ENCODE results near the gene FBXW11.
"Not testable (repeated sequence)": the region's sequence is repeated elsewhere in the genome, so short reads cannot be mapped to it uniquely, and the experiment has no call there.

Gene FBXW11

GRCh38 chr5:171952021-171952420 lies 54.4 kb downstream of the FBXW11 start:
- no peak for DNase-seq

GRCh38 chr5:171951218-171951617 lies 55.2 kb downstream of the FBXW11 start:
- no peak for DNase-seq

GRCh38 chr5:171946000-171946781 lies 60.2 kb downstream of the FBXW11 start:
- DNase-seq: no peak

GRCh38 chr5:171945476-171945875 lies 61.0 kb downstream of the FBXW11 start:
- DNase-seq: no peak

GRCh38 chr5:171945066-171945465 lies 61.4 kb downstream of the FBXW11 start:
- DNase-seq: no peak

GRCh38 chr5:171942112-171942516 lies 64.3 kb downstream of the FBXW11 start:
- not testable (repeated sequence) for DNase-seq

GRCh38 chr5:171941675-171942074 lies 64.8 kb downstream of the FBXW11 start:
- DNase-seq: not testable (repeated sequence)

- not testable (repeated sequence) for DNase-seq
Measured at GRCh38 chr5:171941275-171941674, 65.2 kb downstream of the FBXW11 start.

GRCh38 chr5:171939951-171940350 lies 66.5 kb downstream of the FBXW11 start:
- DNase-seq: no peak

- no peak for DNase-seq
Measured at GRCh38 chr5:171938358-171938757, 68.1 kb downstream of the FBXW11 start.

- DNase-seq: no peak
Measured at GRCh38 chr5:171937351-171937750, 69.1 kb downstream of the FBXW11 start.

GRCh38 chr5:171934586-171934985 lies 71.9 kb downstream of the FBXW11 start:
- DNase-seq: no peak

- no peak for DNase-seq
Measured at GRCh38 chr5:171931163-171931562, 75.3 kb downstream of the FBXW11 start.

GRCh38 chr5:171927345-171927941 lies 79.0 kb downstream of the FBXW11 start:
- DNase-seq: no peak

GRCh38 chr5:171926311-171926710 lies 80.1 kb downstream of the FBXW11 start:
- DNase-seq: no peak

- no peak for DNase-seq
Measured at GRCh38 chr5:171924493-171925122, 81.8 kb downstream of the FBXW11 start.

GRCh38 chr5:171920765-171921391 lies 85.6 kb downstream of the FBXW11 start:
- DNase-seq: no peak

- DNase-seq: not testable (repeated sequence)
Measured at GRCh38 chr5:171915700-171916099, 90.7 kb downstream of the FBXW11 start.

GRCh38 chr5:171914726-171915338 lies 91.6 kb downstream of the FBXW11 start:
- DNase-seq: no peak

GRCh38 chr5:171913987-171914273 lies 92.5 kb downstream of the FBXW11 start:
- no peak for DNase-seq

- DNase-seq: no peak
Measured at GRCh38 chr5:171911152-171911551, 95.3 kb downstream of the FBXW11 start.

GRCh38 chr5:171908638-171909037 lies 97.8 kb downstream of the FBXW11 start:
- DNase-seq: no peak

GRCh38 chr5:171907725-171908343 lies 98.6 kb downstream of the FBXW11 start:
- DNase-seq: peak; percentile 63
